Esophagus muscularis mucosa (tissue), 3 donors: ENCODE data around the gene APOA5.

Source experiments
- CTCF ChIP-seq, 3 experiments: fragments of 200-600 bp in 2 of 3; fragments of 450-650 bp in 1 of 3; sonication (generic) in 2 of 3; IDR thresholded peaks; one replicate each; pipeline ENCODE4 v1.5.1; 2017 to 2019; ENCODE audit warnings: antibody characterized with exemption in 3 of 3, mild to moderate bottlenecking in 2 of 3, moderate library complexity in 1 of 3
- POLR2A ChIP-seq: fragments of 450-650 bp; IDR thresholded peaks from one replicate; pipeline ENCODE4 v1.6.1; 2017; ENCODE audit warnings: antibody characterized with exemption, moderate library complexity, mild to moderate bottlenecking, low read depth

- TF ChIP-seq CTCF (IDR thresholded peaks at IDR 0.05): no peak
- TF ChIP-seq POLR2A: no peak
These were observed 45.8 kb upstream of the APOA5 start, which contains the start of gene APOA1 for GRCh38 chr11:116837231-116838091.
